SK-N-MC (cell line): ENCODE data around the gene WDR88.

Source experiments
- EZH2 ChIP-seq: fragments of 200-600 bp; sonication (generic); IDR thresholded peaks from one replicate; pipeline ENCODE4 v1.6.1; 2017; ENCODE audit warnings: antibody characterized with exemption
- FOXP2 ChIP-seq: optimal IDR thresholded peaks from 2 replicates; pipeline ENCODE3; 2011; ENCODE audit warnings: mild to moderate bottlenecking, moderate library complexity; ENCODE audit not compliant: insufficient read depth; ENCODE audit errors: extremely low read length, control extremely low read depth
- POLR2AphosphoS5 ChIP-seq: IDR thresholded peaks from 2 replicates; pipeline ENCODE4 v1.6.1; 2012; ENCODE audit warnings: mild to moderate bottlenecking, low read depth, low read length, borderline replicate concordance

- no peak for TF ChIP-seq EZH2
- no peak for TF ChIP-seq POLR2AphosphoS5
- TF ChIP-seq FOXP2 = no peak
Measured at GRCh38 chr19:33214596-33214995, 82.7 kb downstream of the WDR88 start.
